GM19328 (cell line): Measurements from ENCODE around the gene HDAC4.

ENCODE experiments used
- ATAC-seq: cut with Tn5 transposase; IDR thresholded peaks from one replicate; pipeline ENCODE4 v1.9.1; 2021; ENCODE audit warnings: mild to moderate bottlenecking, moderate library complexity; ENCODE audit not compliant: unreplicated experiment

The HDAC4 gene

GRCh38 chr2:239025951-239026461 lies 374.8 kb downstream of the HDAC4 start:
- ATAC-seq: no peak

GRCh38 chr2:239025096-239025801 lies 375.6 kb downstream of the HDAC4 start:
- ATAC-seq: no peak

- no peak for ATAC-seq
Measured at GRCh38 chr2:239024226-239024625, 376.6 kb downstream of the HDAC4 start.

- ATAC-seq: no peak
Measured at GRCh38 chr2:239022437-239023260, 378.2 kb downstream of the HDAC4 start.

- ATAC-seq: no peak
Measured at GRCh38 chr2:239021651-239022436, 379.0 kb downstream of the HDAC4 start.

GRCh38 chr2:239021224-239021623 lies 379.6 kb downstream of the HDAC4 start:
- ATAC-seq: no peak

- no peak for ATAC-seq
Measured at GRCh38 chr2:239020541-239021041, 380.2 kb downstream of the HDAC4 start.

DNA sequence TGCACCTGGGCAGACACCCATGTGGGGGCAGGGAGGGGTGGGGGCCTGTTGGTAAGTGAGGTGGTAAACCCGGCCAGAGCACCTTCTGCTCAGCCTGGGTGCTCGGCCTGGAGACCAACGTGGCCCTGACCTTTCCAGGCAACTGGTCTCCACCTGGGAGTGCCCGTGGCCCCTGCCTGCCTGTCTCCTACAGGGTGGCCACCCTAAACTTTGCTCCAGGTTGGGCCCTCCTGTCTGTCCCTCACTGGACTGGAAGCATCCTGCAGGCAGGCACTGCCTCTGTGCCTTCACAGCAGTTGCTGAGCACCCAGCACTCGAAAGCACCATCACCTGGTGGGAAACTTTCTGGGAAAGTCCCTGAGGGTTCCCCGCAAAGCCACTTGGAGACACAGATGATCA lies 381.6 kb downstream of the HDAC4 start:
- ATAC-seq: no peak

DNA sequence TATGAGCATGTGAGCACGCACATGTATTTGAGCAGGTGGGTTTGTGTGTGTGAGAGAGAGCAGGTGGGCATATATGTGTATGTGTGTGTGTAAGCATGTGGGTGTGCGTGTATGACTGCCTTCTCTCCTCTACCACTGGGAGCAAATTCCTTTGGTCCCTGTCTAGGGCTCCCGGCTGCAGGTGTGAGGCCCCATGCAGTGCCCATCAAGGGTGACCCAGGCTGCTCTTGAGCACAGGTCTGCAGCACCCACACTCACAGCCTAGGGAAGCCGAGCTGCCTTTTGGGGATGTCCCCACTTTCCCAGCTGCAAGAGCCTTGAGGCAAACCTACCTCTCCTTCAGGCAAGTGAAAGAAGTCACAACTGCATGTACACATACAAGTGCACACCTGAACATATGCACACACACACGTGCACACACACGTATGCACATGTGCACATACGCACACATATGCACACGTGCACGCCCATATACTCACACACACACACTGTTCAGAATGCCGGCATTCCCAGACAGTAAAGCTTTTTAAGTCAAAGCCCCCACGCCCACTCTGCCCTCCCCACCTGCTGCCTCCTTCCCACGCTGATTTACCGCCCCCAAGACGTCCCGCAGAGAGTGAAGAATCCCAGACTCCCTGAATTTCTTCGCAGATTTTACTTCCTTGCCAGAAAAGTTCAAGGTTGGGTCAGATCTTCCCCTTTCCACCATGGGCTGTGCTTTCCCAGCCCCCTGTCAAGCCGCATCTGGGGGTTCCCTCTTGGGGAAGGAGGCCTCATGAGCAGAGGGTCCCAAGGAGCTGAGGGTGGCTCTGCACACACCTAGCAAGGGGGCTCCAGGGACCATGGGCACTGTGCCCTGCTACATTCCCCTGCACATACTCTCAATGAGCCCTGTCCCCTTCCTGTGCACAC lies 382.3 kb downstream of the HDAC4 start:
- no peak for ATAC-seq

- no peak for ATAC-seq
Measured at GRCh38 chr2:239017491-239018098, 383.2 kb downstream of the HDAC4 start.

DNA sequence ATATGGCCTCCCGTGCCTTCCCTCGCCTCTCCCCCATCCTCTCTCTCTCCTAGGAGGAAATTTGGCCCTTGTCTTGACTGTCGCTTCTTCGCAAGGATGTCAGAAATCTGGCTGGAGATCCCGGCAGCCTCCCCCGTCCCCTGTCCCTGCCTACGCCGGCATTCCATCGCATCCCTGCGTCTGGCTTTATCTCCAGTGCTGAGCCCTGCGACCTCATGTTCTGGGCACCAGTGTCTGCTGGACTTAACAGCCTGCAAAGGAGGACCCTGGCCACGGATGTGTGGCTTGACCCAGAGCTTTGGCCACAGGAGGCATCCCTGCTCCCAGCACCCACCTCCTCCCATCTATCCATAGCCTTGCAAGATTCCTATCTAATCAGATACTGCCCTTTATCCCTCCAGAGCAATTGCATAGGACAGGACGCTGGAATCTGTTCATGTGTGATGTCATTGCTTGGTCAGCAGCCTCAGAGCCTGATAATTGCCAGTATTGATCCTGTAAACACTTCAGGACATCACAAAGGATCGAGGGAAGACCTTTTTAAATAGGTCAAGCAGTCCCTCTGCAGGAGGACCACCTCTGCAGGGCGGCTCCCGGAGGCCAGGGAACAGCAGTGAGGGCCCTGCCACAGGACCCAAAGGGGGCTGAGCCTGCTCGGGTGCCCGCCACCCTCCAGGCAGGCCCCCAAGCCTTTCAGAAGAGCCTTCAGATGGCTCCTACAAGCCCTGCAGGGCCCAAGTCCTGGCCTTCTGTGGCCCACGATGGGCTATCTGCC lies 384.7 kb downstream of the HDAC4 start:
- no peak for ATAC-seq

DNA sequence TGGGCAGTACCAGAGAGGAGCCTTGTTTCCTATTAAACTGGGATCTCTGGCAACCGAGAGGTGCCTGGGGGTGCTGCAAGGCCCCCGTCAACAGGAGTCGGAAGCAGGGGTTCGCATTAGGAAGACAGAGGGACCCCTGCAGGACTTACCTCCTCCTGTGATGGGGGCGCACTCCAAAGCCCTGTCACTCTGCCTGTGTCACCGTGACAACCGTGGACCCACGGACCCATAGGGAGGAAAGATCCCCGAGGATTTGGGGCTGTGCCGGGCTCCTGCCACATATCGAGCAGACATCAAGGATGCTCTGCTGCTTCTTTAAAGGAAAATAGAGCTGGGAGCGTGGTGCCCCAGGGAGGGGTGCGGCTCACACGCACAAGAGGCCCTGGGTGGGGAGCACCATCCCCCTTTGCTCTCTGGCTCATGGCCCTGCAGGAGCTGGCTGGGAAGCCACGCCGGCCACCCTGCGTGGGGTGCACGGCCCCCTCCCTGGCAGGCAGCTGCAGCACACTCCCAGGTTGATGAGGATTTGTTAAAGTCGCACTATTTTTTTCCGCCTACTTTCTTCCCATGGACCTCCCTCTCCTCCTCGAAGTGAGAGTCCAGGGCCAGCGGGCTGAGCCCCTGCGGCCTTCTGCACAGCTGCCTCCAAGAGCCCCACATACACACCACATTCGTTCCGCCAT lies 385.5 kb downstream of the HDAC4 start:
- ATAC-seq: no peak

DNA sequence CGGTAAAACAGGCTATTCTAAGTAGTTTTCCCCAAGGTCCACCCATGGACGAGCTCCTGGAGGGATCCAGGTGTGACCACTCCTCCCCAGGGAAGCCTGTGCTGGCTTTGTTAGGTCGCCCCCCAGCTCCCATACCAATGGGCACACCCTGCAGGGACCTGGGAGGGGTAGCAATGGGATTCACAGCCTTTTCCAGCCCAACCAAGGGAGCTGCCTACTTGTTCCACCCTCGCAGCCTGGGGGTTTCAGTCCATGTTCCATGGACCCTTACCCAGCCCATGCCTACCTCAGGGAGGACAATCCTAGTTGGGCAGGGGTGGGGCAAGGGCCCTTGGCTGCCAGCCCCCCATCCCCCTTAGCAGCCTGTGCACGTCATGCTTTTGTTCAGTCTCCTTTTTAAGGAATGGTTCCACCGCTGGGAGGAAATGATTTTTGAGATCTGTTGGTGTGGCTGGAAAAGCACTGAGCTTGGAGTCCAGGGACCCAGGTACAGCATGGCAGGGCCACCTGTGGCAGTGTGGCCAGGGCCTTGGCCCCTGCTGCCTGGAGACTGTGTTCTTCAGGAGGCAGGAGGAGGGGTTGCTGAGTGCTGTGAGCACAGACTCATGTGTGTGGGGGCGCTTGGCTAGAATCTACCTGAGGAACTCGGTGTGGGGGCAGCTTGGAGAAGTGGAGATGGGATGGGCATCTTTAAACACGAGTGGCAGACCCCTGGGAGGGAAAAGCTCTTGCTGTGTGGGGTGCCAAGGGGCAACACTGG lies 386.2 kb downstream of the HDAC4 start:
- ATAC-seq: no peak

DNA sequence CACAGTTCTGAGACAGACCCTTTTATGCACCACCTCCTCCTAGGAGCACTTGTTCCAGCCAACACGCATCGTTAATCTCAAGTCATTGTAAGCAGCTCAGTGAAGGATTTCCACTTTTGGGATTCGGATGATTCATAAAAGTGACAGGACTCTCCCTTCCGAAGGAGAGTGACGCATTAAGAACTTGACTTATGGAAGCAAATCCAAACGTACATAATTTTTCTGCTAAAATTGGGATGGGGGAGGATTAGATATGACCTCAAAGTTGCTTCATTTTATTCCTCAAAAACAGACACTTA lies 387.2 kb downstream of the HDAC4 start:
- ATAC-seq: no peak

DNA sequence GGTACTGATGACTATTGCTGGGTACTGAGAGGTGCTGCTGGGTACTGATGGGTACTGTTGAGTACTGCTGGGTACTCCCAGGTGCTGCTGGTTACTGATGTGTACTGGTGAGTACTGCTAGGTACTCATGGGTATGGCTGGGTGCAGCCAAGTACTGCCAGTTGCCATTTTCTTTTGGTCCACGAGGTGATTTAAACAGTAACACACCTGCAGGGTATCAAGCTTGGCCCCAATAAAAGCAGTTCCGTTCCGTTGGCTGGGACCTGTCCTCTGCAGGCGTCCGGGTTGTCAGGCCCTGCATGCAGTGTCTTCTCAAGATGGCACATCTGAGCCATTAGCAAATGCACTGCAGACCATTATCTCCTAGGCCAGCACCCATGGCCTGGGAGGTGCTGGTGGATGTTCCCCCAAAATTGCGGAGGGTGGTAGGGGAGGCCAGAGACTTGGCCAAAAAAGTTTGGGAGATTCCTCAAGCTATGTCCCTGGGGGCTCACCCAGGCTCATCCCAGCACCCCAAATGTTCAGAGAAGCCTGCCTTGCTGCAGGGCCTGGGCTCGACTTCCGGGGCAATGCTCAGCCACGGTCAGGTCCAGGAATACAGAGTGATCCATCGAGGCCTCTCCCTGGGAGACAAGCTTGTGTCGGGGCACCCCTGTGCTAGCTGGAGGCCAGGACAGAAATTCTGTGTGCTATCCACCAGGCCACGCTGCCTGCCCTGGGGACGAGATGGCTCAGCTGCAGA lies 387.7 kb downstream of the HDAC4 start:
- no peak for ATAC-seq

DNA sequence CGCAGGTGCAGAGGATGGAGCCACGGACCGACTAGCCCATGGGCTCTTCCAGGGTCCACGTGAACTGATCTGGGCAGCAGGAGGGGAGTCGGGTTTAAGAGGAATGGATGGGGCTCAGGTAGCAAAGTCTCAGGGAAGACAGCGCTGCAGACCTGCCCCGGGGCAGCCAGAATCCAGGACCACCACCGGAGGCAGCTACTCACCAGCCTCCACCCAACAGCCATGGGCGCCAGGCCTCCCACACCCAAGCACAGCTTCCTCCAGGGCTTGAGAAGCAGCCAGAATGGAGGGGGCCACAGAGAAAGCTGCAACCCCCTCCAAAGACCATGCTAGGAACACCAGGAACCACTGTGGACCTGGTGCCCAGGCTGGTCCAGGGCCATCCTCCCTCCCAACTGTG lies 388.6 kb downstream of the HDAC4 start:
- ATAC-seq: no peak

- ATAC-seq: no peak
Measured at GRCh38 chr2:239009589-239009961, 391.2 kb downstream of the HDAC4 start.
